ENCODE measurements around the gene KCNE1.
"Not testable (repeated sequence)": the region's sequence is repeated elsewhere in the genome, so short reads cannot be mapped to it uniquely, and the experiment has no call there.

Gene KCNE1

DNA sequence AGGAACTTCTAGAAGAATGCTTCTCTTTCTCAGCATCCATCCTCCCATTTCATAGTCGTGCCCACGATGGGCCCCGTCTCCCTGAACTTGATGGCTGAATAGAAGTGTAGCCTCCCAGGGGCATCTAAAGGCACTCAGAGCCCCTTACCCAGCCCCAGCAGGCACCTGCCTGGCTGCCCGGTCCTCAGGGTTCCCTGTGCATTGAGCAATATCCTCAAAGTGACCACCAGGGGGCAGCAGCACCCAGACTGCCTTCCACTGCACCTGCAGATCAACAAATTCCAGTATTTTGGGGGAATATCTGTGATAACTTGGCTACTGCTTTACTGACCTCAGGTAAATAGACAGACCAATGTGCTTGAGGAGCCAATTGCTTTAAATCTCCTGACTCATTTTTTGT lies 68.5 kb downstream of the KCNE1 start:
- not testable (repeated sequence) for H3K9me3 ChIP-seq (ENCODE audit: control insufficient read depth, low read length); H3K27me3 ChIP-seq (ENCODE audit: control insufficient read depth, insufficient read depth, low read length); H3K36me3 ChIP-seq (ENCODE audit: control insufficient read depth, insufficient read depth, low read length); H3K9ac ChIP-seq (ENCODE audit: low read length); H3K4me1 ChIP-seq (ENCODE audit: control insufficient read depth, insufficient read depth, low read length); H3K4me3 ChIP-seq (ENCODE audit: low read length)

GRCh38 chr21:34429710-34430109 lies 82.3 kb downstream of the KCNE1 start:
- not testable (repeated sequence) for H3K4me3 ChIP-seq (ENCODE audit: low read length); H3K36me3 ChIP-seq (ENCODE audit: control insufficient read depth, insufficient read depth, low read length); H3K9ac ChIP-seq (ENCODE audit: low read length); H3K9me3 ChIP-seq (ENCODE audit: control insufficient read depth, low read length); H3K27me3 ChIP-seq (ENCODE audit: control insufficient read depth, insufficient read depth, low read length); H3K4me1 ChIP-seq (ENCODE audit: control insufficient read depth, insufficient read depth, low read length)

GRCh38 chr21:34428441-34428840 lies 83.6 kb downstream of the KCNE1 start:
- H3K4me1 ChIP-seq (ENCODE audit: control insufficient read depth, insufficient read depth, low read length); H3K36me3 ChIP-seq (ENCODE audit: control insufficient read depth, insufficient read depth, low read length); H3K4me3 ChIP-seq (ENCODE audit: low read length); H3K9ac ChIP-seq (ENCODE audit: low read length); H3K9me3 ChIP-seq (ENCODE audit: control insufficient read depth, low read length); H3K27me3 ChIP-seq (ENCODE audit: control insufficient read depth, insufficient read depth, low read length): not testable (repeated sequence)

GRCh38 chr21:34427339-34427738 lies 84.7 kb downstream of the KCNE1 start:
- H3K4me3 ChIP-seq (ENCODE audit: low read length); H3K4me1 ChIP-seq (ENCODE audit: control insufficient read depth, insufficient read depth, low read length); H3K9ac ChIP-seq (ENCODE audit: low read length); H3K9me3 ChIP-seq (ENCODE audit: control insufficient read depth, low read length); H3K27me3 ChIP-seq (ENCODE audit: control insufficient read depth, insufficient read depth, low read length); H3K36me3 ChIP-seq (ENCODE audit: control insufficient read depth, insufficient read depth, low read length): not testable (repeated sequence)

DNA sequence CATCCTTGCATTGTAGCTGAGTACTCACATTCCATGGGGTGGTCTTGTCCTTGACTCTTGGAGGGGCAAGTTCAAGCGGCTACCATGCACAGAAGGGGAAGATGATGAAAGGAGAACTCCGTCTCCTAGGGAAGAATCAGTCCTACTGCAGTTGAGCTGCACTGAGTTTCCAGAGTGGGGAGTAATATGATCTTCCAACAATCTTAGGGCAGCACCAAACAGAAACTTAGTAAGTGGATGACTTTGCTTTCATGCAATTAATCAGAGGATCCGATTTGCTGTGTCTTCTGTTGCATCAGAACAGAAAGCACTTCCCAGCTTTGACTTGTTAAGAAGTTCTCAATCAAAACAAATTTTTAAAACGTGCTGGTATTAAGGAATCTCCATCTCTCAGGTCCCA lies 88.2 kb downstream of the KCNE1 start, which contains the start of gene SMIM34:
TSS of gene SMIM34 (minus strand) at position 147 of the 400 bp plus-strand sequence. CDS start at position 35, 112 bp downstream.
- not testable (repeated sequence) for H3K27me3 ChIP-seq (ENCODE audit: control insufficient read depth, insufficient read depth, low read length)

DNA sequence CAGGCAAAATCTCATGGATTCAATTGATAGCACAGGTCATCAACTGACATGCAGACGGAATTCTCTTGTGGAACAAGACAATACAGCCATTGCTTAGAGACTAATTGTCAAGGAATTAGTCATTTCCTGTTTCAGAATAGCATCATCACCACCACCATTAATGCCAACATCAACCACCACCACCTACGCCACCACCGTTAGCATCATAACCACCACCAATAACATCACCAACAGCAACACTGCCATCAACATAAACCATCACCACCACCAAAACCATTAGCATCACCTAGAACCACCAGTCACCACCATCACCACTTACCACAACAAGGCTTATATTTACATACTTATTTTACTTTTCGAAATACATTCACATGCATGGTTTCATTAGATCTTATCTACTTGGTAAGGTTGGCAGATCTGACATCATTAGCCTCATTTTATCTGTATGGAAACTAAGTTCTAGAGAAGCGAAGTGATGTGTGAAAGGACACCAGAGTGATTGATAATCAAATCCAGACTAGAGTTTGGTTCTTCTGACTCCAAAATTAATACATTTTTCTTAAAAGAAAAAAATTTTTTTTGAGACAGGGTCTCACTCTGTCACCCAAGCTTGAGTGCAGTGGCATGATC lies 94.4 kb downstream of the KCNE1 start:
- H3K4me3 ChIP-seq (ENCODE audit: low read length); H3K27me3 ChIP-seq (ENCODE audit: control insufficient read depth, insufficient read depth, low read length); H3K36me3 ChIP-seq (ENCODE audit: control insufficient read depth, insufficient read depth, low read length); H3K9ac ChIP-seq (ENCODE audit: low read length); H3K9me3 ChIP-seq (ENCODE audit: control insufficient read depth, low read length); H3K4me1 ChIP-seq (ENCODE audit: control insufficient read depth, insufficient read depth, low read length): not testable (repeated sequence)

More for the DNA sequence above, 88.2 kb downstream of the KCNE1 start, which contains the start of gene SMIM34:
- not testable (repeated sequence) for H3K9me3 ChIP-seq (ENCODE audit: control insufficient read depth, low read length); H3K36me3 ChIP-seq (ENCODE audit: control insufficient read depth, insufficient read depth, low read length); H3K4me1 ChIP-seq (ENCODE audit: control insufficient read depth, insufficient read depth, low read length); H3K4me3 ChIP-seq (ENCODE audit: low read length); H3K9ac ChIP-seq (ENCODE audit: low read length)

GRCh38 chr21:34407294-34407693 lies 104.7 kb downstream of the KCNE1 start:
- not testable (repeated sequence) for H3K4me1 ChIP-seq (ENCODE audit: control insufficient read depth, insufficient read depth, low read length); H3K9me3 ChIP-seq (ENCODE audit: control insufficient read depth, low read length); H3K27me3 ChIP-seq (ENCODE audit: control insufficient read depth, insufficient read depth, low read length); H3K9ac ChIP-seq (ENCODE audit: low read length); H3K36me3 ChIP-seq (ENCODE audit: control insufficient read depth, insufficient read depth, low read length); H3K4me3 ChIP-seq (ENCODE audit: low read length)

DNA sequence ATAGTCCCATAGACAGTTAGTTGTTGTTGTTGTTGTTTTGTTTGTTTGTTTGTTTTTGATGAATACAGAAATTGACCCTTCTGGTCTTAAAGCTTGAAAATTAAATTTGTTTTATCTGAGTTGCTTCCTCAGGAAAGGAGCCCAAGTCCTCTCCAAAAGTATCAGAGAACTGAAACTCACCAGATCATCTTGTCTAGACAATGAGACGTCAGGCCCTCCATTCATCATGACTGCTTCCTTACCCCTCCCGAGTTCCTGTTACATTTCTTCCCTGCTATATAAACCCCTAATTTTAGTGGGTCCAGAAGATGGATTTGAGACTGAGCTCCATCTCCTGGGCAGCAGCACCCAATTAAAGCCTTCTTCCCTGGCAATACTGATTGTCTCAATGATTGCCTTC lies 105.3 kb downstream of the KCNE1 start:
- H3K36me3 ChIP-seq (ENCODE audit: control insufficient read depth, insufficient read depth, low read length); H3K4me3 ChIP-seq (ENCODE audit: low read length); H3K27me3 ChIP-seq (ENCODE audit: control insufficient read depth, insufficient read depth, low read length): not testable (repeated sequence)

GRCh38 chr21:34406102-34406501 lies 105.9 kb downstream of the KCNE1 start:
- H3K4me1 ChIP-seq (ENCODE audit: control insufficient read depth, insufficient read depth, low read length); H3K9me3 ChIP-seq (ENCODE audit: control insufficient read depth, low read length); H3K4me3 ChIP-seq (ENCODE audit: low read length); H3K9ac ChIP-seq (ENCODE audit: low read length); H3K36me3 ChIP-seq (ENCODE audit: control insufficient read depth, insufficient read depth, low read length); H3K27me3 ChIP-seq (ENCODE audit: control insufficient read depth, insufficient read depth, low read length): not testable (repeated sequence)

More for the DNA sequence above, 105.3 kb downstream of the KCNE1 start:
- not testable (repeated sequence) for H3K4me1 ChIP-seq (ENCODE audit: control insufficient read depth, insufficient read depth, low read length); H3K9me3 ChIP-seq (ENCODE audit: control insufficient read depth, low read length); H3K9ac ChIP-seq (ENCODE audit: low read length)

GRCh38 chr21:34405686-34406085 lies 106.3 kb downstream of the KCNE1 start:
- not testable (repeated sequence) for H3K4me3 ChIP-seq (ENCODE audit: low read length); H3K27me3 ChIP-seq (ENCODE audit: control insufficient read depth, insufficient read depth, low read length); H3K36me3 ChIP-seq (ENCODE audit: control insufficient read depth, insufficient read depth, low read length)

GRCh38 chr21:34404742-34405141 lies 107.3 kb downstream of the KCNE1 start:
- H3K9me3 ChIP-seq (ENCODE audit: control insufficient read depth, low read length); H3K36me3 ChIP-seq (ENCODE audit: control insufficient read depth, insufficient read depth, low read length); H3K4me1 ChIP-seq (ENCODE audit: control insufficient read depth, insufficient read depth, low read length); H3K27me3 ChIP-seq (ENCODE audit: control insufficient read depth, insufficient read depth, low read length); H3K4me3 ChIP-seq (ENCODE audit: low read length); H3K9ac ChIP-seq (ENCODE audit: low read length): not testable (repeated sequence)

More at GRCh38 chr21:34405686-34406085, 106.3 kb downstream of the KCNE1 start:
- H3K9me3 ChIP-seq (ENCODE audit: control insufficient read depth, low read length); H3K4me1 ChIP-seq (ENCODE audit: control insufficient read depth, insufficient read depth, low read length); H3K9ac ChIP-seq (ENCODE audit: low read length): not testable (repeated sequence)

DNA sequence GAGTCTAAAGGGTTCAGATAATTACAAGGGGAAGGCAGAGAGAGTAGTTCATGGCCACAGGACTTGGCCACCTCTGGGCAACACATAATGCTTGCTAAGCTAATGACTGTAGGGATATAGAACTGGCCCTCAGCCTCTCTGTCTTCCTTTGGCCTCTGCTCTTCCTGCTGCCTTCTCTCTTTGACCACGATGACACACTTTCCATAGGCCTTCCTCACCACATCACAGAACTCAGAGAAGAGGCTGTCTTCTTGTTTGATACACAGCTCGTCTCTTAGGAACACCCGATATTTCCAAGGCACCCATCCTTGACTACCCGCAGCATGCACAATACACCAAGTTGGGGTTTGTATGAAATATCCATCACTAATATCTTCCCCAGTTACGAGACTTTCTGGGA lies 111.5 kb downstream of the KCNE1 start:
- H3K4me1 ChIP-seq (ENCODE audit: control insufficient read depth, insufficient read depth, low read length); H3K4me3 ChIP-seq (ENCODE audit: low read length); H3K9me3 ChIP-seq (ENCODE audit: control insufficient read depth, low read length); H3K36me3 ChIP-seq (ENCODE audit: control insufficient read depth, insufficient read depth, low read length); H3K27me3 ChIP-seq (ENCODE audit: control insufficient read depth, insufficient read depth, low read length); H3K9ac ChIP-seq (ENCODE audit: low read length): not testable (repeated sequence)

Data from mucosa of stomach (tissue), 1 donor.